ENCODE results near the gene PYROXD2.

Gene PYROXD2

GRCh38 chr10:98446661-98447221, 31.8 kb upstream of the PYROXD2 start, which contains the start of gene HPS1:
Gene HPS1, minus strand, starts transcription at chr10:98446935. Its CDS starts 3,695 bp downstream, at chr10:98443240.
- TF ChIP-seq ZFP3 (CRISPR knock-in tag; IDR thresholded peaks at IDR 0.05), result 0 out of 2 replicates have a peak, but pooled peaks have one; percentile 47
- no peak for TF ChIP-seq GLIS3 (CRISPR knock-in tag; IDR thresholded peaks at IDR 0.05)
- no peak for TF ChIP-seq ZFP30 (CRISPR knock-in tag; IDR thresholded peaks at IDR 0.05)
- no peak for TF ChIP-seq ESRRG (CRISPR knock-in tag; IDR thresholded peaks at IDR 0.05)
- peak; percentile 90; the same call in 1 of the 2 replicates for TF ChIP-seq ARNTL (CRISPR knock-in tag; IDR thresholded peaks at IDR 0.05; ENCODE audit: borderline replicate concordance, low read depth)
- TF ChIP-seq ZNF565 (CRISPR knock-in tag; conservative IDR thresholded peaks at IDR 0.05; ENCODE audit: low read depth), result no peak
- no peak for TF ChIP-seq PPARA (CRISPR knock-in tag; IDR thresholded peaks at IDR 0.05; ENCODE audit: borderline replicate concordance)
- no peak for TF ChIP-seq TOX (CRISPR knock-in tag; IDR thresholded peaks at IDR 0.05; ENCODE audit: borderline replicate concordance)
- 0 out of 2 replicates have a peak, but pooled peaks have one; percentile 27 for TF ChIP-seq PATZ1 (CRISPR knock-in tag; IDR thresholded peaks at IDR 0.05; ENCODE audit: borderline replicate concordance)
- no peak for TF ChIP-seq CREB5 (CRISPR knock-in tag; IDR thresholded peaks at IDR 0.05; ENCODE audit: low read depth)
- no peak for TF ChIP-seq RARB (CRISPR knock-in tag; IDR thresholded peaks at IDR 0.05)
- no peak for TF ChIP-seq OSR1 (CRISPR knock-in tag; IDR thresholded peaks at IDR 0.05)
- peak; percentile 97 for ATAC-seq

GRCh38 chr10:98446151-98446660, 31.2 kb upstream of the PYROXD2 start:
- TF ChIP-seq TSHZ2 (CRISPR knock-in tag; IDR thresholded peaks at IDR 0.05), result no peak
- no peak for TF ChIP-seq ISL1 (CRISPR knock-in tag; IDR thresholded peaks at IDR 0.05)
- peak; percentile 75 for ATAC-seq

GRCh38 chr10:98445200-98445812, 30.3 kb upstream of the PYROXD2 start:
- TF ChIP-seq TSHZ2 (CRISPR knock-in tag; IDR thresholded peaks at IDR 0.05), result no peak
- TF ChIP-seq ZC3H10 (CRISPR knock-in tag; IDR thresholded peaks at IDR 0.05), result no peak
- no peak for TF ChIP-seq OSR1 (CRISPR knock-in tag; IDR thresholded peaks at IDR 0.05)
- no peak for ATAC-seq

GRCh38 chr10:98444314-98445006, 29.5 kb upstream of the PYROXD2 start:
- no peak for TF ChIP-seq OSR1 (CRISPR knock-in tag; IDR thresholded peaks at IDR 0.05)
- no peak for TF ChIP-seq RARB (CRISPR knock-in tag; IDR thresholded peaks at IDR 0.05)
- no peak for TF ChIP-seq SNAI2 (CRISPR knock-in tag; IDR thresholded peaks at IDR 0.05)
- TF ChIP-seq CREB5 (CRISPR knock-in tag; IDR thresholded peaks at IDR 0.05; ENCODE audit: low read depth), result no peak
- ATAC-seq, result no peak

All from SK-N-SH treated with all-trans-retinoic acid at 6 μM for 48 hours (cell line).